Fibroblast of lung (primary cell): ENCODE measurements around the gene CASQ1. TPM values are rescaled to one million over a fixed set of nuclear protein-coding genes. Genes with fewer than 3 reads are reported as not detected.

Experiments used
- DNase-seq, 2 donors: peaks; one replicate each; pipeline versions ENCODE4 v3.0.0 to v3.0.0-alpha.2; 2010; ENCODE audit warnings: low read depth in 2 of 2
- H2AFZ ChIP-seq: 2 replicates; pipeline ENCODE4 v1.5.1; 2012; ENCODE audit warnings: low read length, control low read depth, inconsistent platforms
- H3K27ac ChIP-seq: 2 replicates; pipeline ENCODE4 v1.5.1; 2011; ENCODE audit warnings: low read length, control low read depth; ENCODE audit not compliant: insufficient read depth
- H3K27me3 ChIP-seq: 2 replicates; pipeline ENCODE4 v1.5.1; 2011; ENCODE audit warnings: mild to moderate bottlenecking, low read length; ENCODE audit not compliant: control insufficient read depth, insufficient read depth
- H3K36me3 ChIP-seq: 2 replicates; pipeline ENCODE4 v1.5.1; 2011; ENCODE audit warnings: low read length; ENCODE audit not compliant: control insufficient read depth, insufficient read depth
- H3K4me1 ChIP-seq: 2 replicates; pipeline ENCODE4 v1.5.1; 2011; ENCODE audit warnings: low read length; ENCODE audit not compliant: control insufficient read depth, insufficient read depth; ENCODE audit errors: extremely low read depth
- H3K4me2 ChIP-seq: 2 replicates; pipeline ENCODE4 v1.5.1; 2011; ENCODE audit warnings: low read length, control low read depth; ENCODE audit not compliant: insufficient read depth; ENCODE audit errors: extremely low read depth
- H3K4me3 ChIP-seq, 4 experiments: fragments of 200-600 bp in 1 of 4; sonication (generic) in 1 of 4; replicated peaks in 1 of 4; 2 replicates each; pipeline ENCODE4 v1.5.1; 2011 to 2016; ENCODE audit warnings: low read length in 4 of 4, low read depth in 3 of 4, mild to moderate bottlenecking in 3 of 4, control low read depth in 2 of 4, inconsistent platforms in 1 of 4, mixed read lengths in 1 of 4; ENCODE audit not compliant: insufficient read depth in 1 of 4; ENCODE audit errors: control extremely low read depth in 1 of 4
- H3K79me2 ChIP-seq: 2 replicates; pipeline ENCODE4 v1.5.1; 2012; ENCODE audit warnings: mild to moderate bottlenecking, low read length, inconsistent platforms; ENCODE audit not compliant: control insufficient read depth, insufficient read depth
- H3K9ac ChIP-seq: 2 replicates; pipeline ENCODE4 v1.5.1; 2011; ENCODE audit warnings: mild to moderate bottlenecking, low read length, control low read depth; ENCODE audit not compliant: insufficient read depth
- H3K9me3 ChIP-seq: 2 replicates; pipeline ENCODE4 v1.5.1; 2012; ENCODE audit warnings: low read depth, low read length; ENCODE audit not compliant: control insufficient read depth, insufficient read depth
- H4K20me1 ChIP-seq: 2 replicates; pipeline ENCODE4 v1.5.1; 2011; ENCODE audit warnings: low read length; ENCODE audit not compliant: control insufficient read depth, insufficient read depth; ENCODE audit errors: extremely low read depth
- CTCF ChIP-seq, 2 donors: IDR thresholded peaks in 1 of 2; conservative IDR thresholded peaks in 1 of 2; 1 replicate in 1 of 2; 2 replicates in 1 of 2; pipeline ENCODE4 v1.5.1; 2011 to 2012; ENCODE audit warnings: low read length in 2 of 2, control low read depth in 1 of 2, inconsistent platforms in 1 of 2, low read depth in 1 of 2, mild to moderate bottlenecking in 1 of 2
- EZH2 ChIP-seq: IDR thresholded peaks from 2 replicates; pipeline ENCODE4 v1.5.1; 2012; ENCODE audit warnings: low read length, control low read depth, mild to moderate bottlenecking; ENCODE audit errors: missing control alignments
- polyA plus RNA-seq, 2 donors: library from polyadenylated mRNA; depleted of rRNA in 1 of 2; stranded (reverse) in 1 of 2; unstranded in 1 of 2; fragments of >200 nt; gene quantifications; 2 replicates each; pipeline ENCODE4 v1.2.1, GENCODE V29; 2011 to 2012; ENCODE audit warnings: missing spikeins in 1 of 2
- total RNA-seq: library from RNA; depleted of rRNA; stranded (reverse); fragments of >200 nt; gene quantifications from 2 replicates; pipeline ENCODE4 v1.2.1, GENCODE V29; 2014

CASQ1 gene
- total and polyA plus RNA-seq, 2 donors (not counting 1 experiment from before 2014, with no cell fraction given) = 0.15 to 0.17 TPM

- Histone ChIP-seq H3K9ac (no peak overlapping the region), H3K79me2 (no peaks in the 10 kb centered on the region), H3K4me1 (no peaks in the 10 kb centered on the region), H3K27ac (no peak overlapping the region), H3K4me2 (no peak overlapping the region), H3K27me3 (peaks cover 7% of the 10 kb centered on the region), H4K20me1 (no peaks in the 10 kb centered on the region), H3K4me3 (no peak overlapping the region), H3K9me3 (no peaks in the 10 kb centered on the region), H3K36me3 (no peaks in the 10 kb centered on the region), H2AFZ (no peak overlapping the region)
- TF ChIP-seq CTCF (conservative IDR thresholded peaks at IDR 0.05 in 1 of 2, IDR thresholded peaks at IDR 0.05 in 1 of 2; ENCODE audit: low read depth in 1 of 2, low read length in 2 of 2) (peak; percentile 34 to 56), EZH2 (no peak)
- peak; percentile 15 to 37 for DNase-seq
These were observed 28.2 kb upstream of the CASQ1 start for GRCh38 chr1:160161965-160162705.

- Histone ChIP-seq H3K9ac (no peak overlapping the region), H4K20me1 (no peaks in the 10 kb centered on the region), H3K9me3 (no peaks in the 10 kb centered on the region), H3K4me2 (no peak overlapping the region), H3K27me3 (peaks cover 7% of the 10 kb centered on the region), H3K79me2 (no peaks in the 10 kb centered on the region), H3K4me3 (no peak overlapping the region), H3K36me3 (no peaks in the 10 kb centered on the region), H3K4me1 (no peaks in the 10 kb centered on the region), H2AFZ (no peak overlapping the region), H3K27ac (no peak overlapping the region)
- no peak for DNase-seq
- TF ChIP-seq EZH2 (no peak), CTCF (conservative IDR thresholded peaks at IDR 0.05 in 1 of 2, IDR thresholded peaks at IDR 0.05 in 1 of 2; ENCODE audit: low read depth in 1 of 2, low read length in 2 of 2) (no peak)
These were observed 27.4 kb upstream of the CASQ1 start for GRCh38 chr1:160162931-160163330.

- Histone ChIP-seq H3K9ac (no peak overlapping the region), H3K36me3 (no peaks in the 10 kb centered on the region), H3K4me2 (no peak overlapping the region), H2AFZ (no peak overlapping the region), H3K9me3 (no peaks in the 10 kb centered on the region), H3K27ac (no peak overlapping the region), H3K79me2 (no peaks in the 10 kb centered on the region), H3K4me1 (no peaks in the 10 kb centered on the region), H4K20me1 (no peaks in the 10 kb centered on the region), H3K4me3 (no peak overlapping the region), H3K27me3 (peaks cover 7% of the 10 kb centered on the region)
- no peak for DNase-seq
- no peak for TF ChIP-seq CTCF (conservative IDR thresholded peaks at IDR 0.05 in 1 of 2, IDR thresholded peaks at IDR 0.05 in 1 of 2; ENCODE audit: low read depth in 1 of 2, low read length in 2 of 2)
- TF ChIP-seq EZH2 = no peak
These were observed 26.8 kb upstream of the CASQ1 start for GRCh38 chr1:160163615-160164014.
